ENCODE data around the gene CLDN19. TPM values are rescaled to one million over a fixed set of nuclear protein-coding genes. Genes with fewer than 3 reads are reported as not detected.
A peak's percentile ranks its signal among the peaks of the same experiment; 100 is the strongest.

The CLDN19 gene
- total RNA-seq (0.53 TPM), polyA plus RNA-seq (ENCODE audit: insufficient read depth in 1 of 8, insufficient read length in 8 of 8, low replicate concordance in 1 of 8) (1 to 10 TPM in 2 of 8 donors, under 1 TPM in 6; 0.10 to 3.5 (median 0.66) TPM)
- long read RNA-seq, donor 1: 0 reads
- long read RNA-seq, donor 2: 0 reads
- long read RNA-seq, donor 3, partial matches to known transcripts: 0 of 2 reads
- long read RNA-seq, donor 3, other reads (novel, unspliced or antisense): 0 of 2 reads
- long read RNA-seq, donor 4: 0 reads
- long read RNA-seq, donor 5, partial matches to known transcripts: 0 of 1 reads
- long read RNA-seq, donor 5, other reads (novel, unspliced or antisense): 0 of 1 reads
- long read RNA-seq, donor 6: 0 reads
- long read RNA-seq, donor 7: 0 reads
- long read RNA-seq, donor 8: 0 reads
- long read RNA-seq, donor 9: 0 reads
- long read RNA-seq, donor 10: 0 reads
- long read RNA-seq, donor 11: 0 reads

GRCh38 chr1:42739753-42740700 is at the start of gene CLDN19:
TSS of gene CLDN19 (minus strand) at chr1:42740236. CDS start at chr1:42740063, 173 bp downstream.
- peaks cover 12% of the 10 kb centered on the region for H3K4me1 ChIP-seq (ENCODE audit: control insufficient read depth, insufficient read depth, low read length)
- no peak within 1 kb of the TSS for H3K4me3 ChIP-seq (ENCODE audit: low read length)
- H3K27ac ChIP-seq (ENCODE audit: low read length): no peak within 1 kb of the TSS
- no peak for DNase-seq
- no peaks in the 10 kb centered on the region for H3K27me3 ChIP-seq (ENCODE audit: control insufficient read depth, insufficient read depth, low read length)
- no peaks in the 10 kb centered on the region for H3K36me3 ChIP-seq (ENCODE audit: control insufficient read depth, insufficient read depth, low read length)
- no peaks in the 10 kb centered on the region for H3K9me3 ChIP-seq (replicated peaks; ENCODE audit: control insufficient read depth, low read depth, low read length)
- 43% methylated on average over 19 of the region's 27 CpGs for WGBS (ENCODE audit: insufficient coverage)

- DNase-seq: no peak
- no peaks in the 10 kb centered on the region for H3K36me3 ChIP-seq (ENCODE audit: control insufficient read depth, insufficient read depth, low read length)
- H3K4me3 ChIP-seq (ENCODE audit: low read length): no peak overlapping the region
- peaks cover 15% of the 10 kb centered on the region for H3K4me1 ChIP-seq (ENCODE audit: control insufficient read depth, insufficient read depth, low read length)
- no peak overlapping the region for H3K27ac ChIP-seq (ENCODE audit: low read length)
- no CpG with 5 or more reads among the region's 1 CpG for WGBS (ENCODE audit: insufficient coverage)
- H3K9me3 ChIP-seq (replicated peaks; ENCODE audit: control insufficient read depth, low read depth, low read length): no peaks in the 10 kb centered on the region
- no peaks in the 10 kb centered on the region for H3K27me3 ChIP-seq (ENCODE audit: control insufficient read depth, insufficient read depth, low read length)
Observed at GRCh38 chr1:42788021-42788420, 48.0 kb upstream of the CLDN19 start.

GRCh38 chr1:42786097-42786496 is 46.1 kb upstream of the CLDN19 start:
- peaks cover 15% of the 10 kb centered on the region for H3K4me1 ChIP-seq (ENCODE audit: control insufficient read depth, insufficient read depth, low read length)
- H3K36me3 ChIP-seq (ENCODE audit: control insufficient read depth, insufficient read depth, low read length): peaks cover 6% of the 10 kb centered on the region
- peak; percentile 10 for DNase-seq
- H3K27me3 ChIP-seq (ENCODE audit: control insufficient read depth, insufficient read depth, low read length): no peaks in the 10 kb centered on the region
- no peak overlapping the region for H3K4me3 ChIP-seq (ENCODE audit: low read length)
- 80% methylated on average over 1 of the region's 5 CpGs for WGBS (ENCODE audit: insufficient coverage)
- H3K27ac ChIP-seq (ENCODE audit: low read length): no peak overlapping the region
- no peaks in the 10 kb centered on the region for H3K9me3 ChIP-seq (replicated peaks; ENCODE audit: control insufficient read depth, low read depth, low read length)

GRCh38 chr1:42784946-42785693 is 45.1 kb upstream of the CLDN19 start, which contains the start of gene TMEM269:
TSS of gene TMEM269 (plus strand) at chr1:42784991. CDS start at chr1:42789894, 4,903 bp downstream.
- no peaks in the 10 kb centered on the region for H3K27me3 ChIP-seq (ENCODE audit: control insufficient read depth, insufficient read depth, low read length)
- H3K36me3 ChIP-seq (ENCODE audit: control insufficient read depth, insufficient read depth, low read length): peaks cover 8% of the 10 kb centered on the region
- H3K4me3 ChIP-seq (ENCODE audit: low read length): peak within 1 kb of the TSS; percentile 47
- H3K27ac ChIP-seq (ENCODE audit: low read length): no peak within 1 kb of the TSS
- H3K4me1 ChIP-seq (ENCODE audit: control insufficient read depth, insufficient read depth, low read length): peaks cover 15% of the 10 kb centered on the region
- peak; percentile 31 for DNase-seq
- 3% methylated on average over 51 of the region's 54 CpGs for WGBS (ENCODE audit: insufficient coverage)
- H3K9me3 ChIP-seq (replicated peaks; ENCODE audit: control insufficient read depth, low read depth, low read length): no peaks in the 10 kb centered on the region

- Histone ChIP-seq H3K9me3 (replicated peaks; ENCODE audit: control insufficient read depth, low read depth, low read length) (no peaks in the 10 kb centered on the region), H3K27me3 (ENCODE audit: control insufficient read depth, insufficient read depth, low read length) (no peaks in the 10 kb centered on the region), H3K36me3 (ENCODE audit: control insufficient read depth, insufficient read depth, low read length) (peaks cover 8% of the 10 kb centered on the region), H3K4me3 (ENCODE audit: low read length) (no peak overlapping the region), H3K4me1 (ENCODE audit: control insufficient read depth, insufficient read depth, low read length) (peaks cover 15% of the 10 kb centered on the region), H3K27ac (ENCODE audit: low read length) (no peak overlapping the region)
- 64% methylated on average over 5 of the region's 18 CpGs for WGBS (ENCODE audit: insufficient coverage)
- DNase-seq: no peak
Observed at GRCh38 chr1:42784547-42784945, 44.5 kb upstream of the CLDN19 start.

- DNase-seq: no peak
- Histone ChIP-seq H3K9me3 (replicated peaks; ENCODE audit: control insufficient read depth, low read depth, low read length) (no peaks in the 10 kb centered on the region), H3K27me3 (ENCODE audit: control insufficient read depth, insufficient read depth, low read length) (no peaks in the 10 kb centered on the region), H3K36me3 (ENCODE audit: control insufficient read depth, insufficient read depth, low read length) (peaks cover 13% of the 10 kb centered on the region), H3K4me1 (ENCODE audit: control insufficient read depth, insufficient read depth, low read length) (peaks cover 15% of the 10 kb centered on the region), H3K4me3 (ENCODE audit: low read length) (no peak overlapping the region), H3K27ac (ENCODE audit: low read length) (no peak overlapping the region)
- no CpG with 5 or more reads among the region's 2 CpGs for WGBS (ENCODE audit: insufficient coverage)
Observed at GRCh38 chr1:42783092-42783491, 43.1 kb upstream of the CLDN19 start.

- H3K27ac ChIP-seq (ENCODE audit: low read length): no peak overlapping the region
- peaks cover 6% of the 10 kb centered on the region for H3K4me1 ChIP-seq (ENCODE audit: control insufficient read depth, insufficient read depth, low read length)
- H3K9me3 ChIP-seq (replicated peaks; ENCODE audit: control insufficient read depth, low read depth, low read length): no peaks in the 10 kb centered on the region
- DNase-seq: no peak
- H3K4me3 ChIP-seq (ENCODE audit: low read length): no peak overlapping the region
- no peaks in the 10 kb centered on the region for H3K27me3 ChIP-seq (ENCODE audit: control insufficient read depth, insufficient read depth, low read length)
- H3K36me3 ChIP-seq (ENCODE audit: control insufficient read depth, insufficient read depth, low read length): peaks cover 39% of the 10 kb centered on the region
- WGBS (ENCODE audit: insufficient coverage): 100% methylated on average over 1 of the region's 1 CpG
Observed at GRCh38 chr1:42780176-42780575, 40.1 kb upstream of the CLDN19 start.

- Histone ChIP-seq H3K27me3 (ENCODE audit: control insufficient read depth, insufficient read depth, low read length) (no peaks in the 10 kb centered on the region), H3K9me3 (replicated peaks; ENCODE audit: control insufficient read depth, low read depth, low read length) (no peaks in the 10 kb centered on the region), H3K36me3 (ENCODE audit: control insufficient read depth, insufficient read depth, low read length) (peaks cover 42% of the 10 kb centered on the region), H3K4me1 (ENCODE audit: control insufficient read depth, insufficient read depth, low read length) (peaks cover 1% of the 10 kb centered on the region), H3K4me3 (ENCODE audit: low read length) (no peak overlapping the region), H3K27ac (ENCODE audit: low read length) (no peak overlapping the region)
- DNase-seq: no peak
- WGBS (ENCODE audit: insufficient coverage): 83% methylated on average over 1 of the region's 2 CpGs
Observed at GRCh38 chr1:42779725-42780124, 39.7 kb upstream of the CLDN19 start.

GRCh38 chr1:42777852-42778251 is 37.8 kb upstream of the CLDN19 start:
- Histone ChIP-seq H3K36me3 (ENCODE audit: control insufficient read depth, insufficient read depth, low read length) (peaks cover 52% of the 10 kb centered on the region), H3K27ac (ENCODE audit: low read length) (no peak overlapping the region), H3K4me1 (ENCODE audit: control insufficient read depth, insufficient read depth, low read length) (no peaks in the 10 kb centered on the region), H3K4me3 (ENCODE audit: low read length) (no peak overlapping the region), H3K27me3 (ENCODE audit: control insufficient read depth, insufficient read depth, low read length) (no peaks in the 10 kb centered on the region), H3K9me3 (replicated peaks; ENCODE audit: control insufficient read depth, low read depth, low read length) (no peaks in the 10 kb centered on the region)
- peak; percentile 21 for DNase-seq

Measured in muscle of leg (tissue), 16 donors.